GM23338 (cell line): ENCODE measurements around the gene FOXP1. TPM values are rescaled to one million over a fixed set of nuclear protein-coding genes. Genes with fewer than 3 reads are reported as not detected.

ENCODE experiments used
- ATAC-seq: fragments of 200-7000 bp; cut with Tn5 transposase; 3 replicates; pipeline ENCODE4 v1.9.1; 2020
- DNase-seq: peaks from one replicate; pipeline ENCODE4 v3.0.0-alpha.2; 2015; ENCODE audit warnings: low spot score
- H2AFZ ChIP-seq: fragments of 200-600 bp; sonication (generic); 2 replicates; pipeline ENCODE4 v1.8.0; 2016; ENCODE audit warnings: antibody characterized with exemption, mild to moderate bottlenecking, moderate library complexity
- H3F3A ChIP-seq: fragments of 200-600 bp; sonication (generic); replicated peaks from 2 replicates; pipeline ENCODE4 v1.8.0; 2017; ENCODE audit warnings: antibody characterized with exemption, mixed run types, low read depth
- H3K27ac ChIP-seq: fragments of 200-600 bp; sonication (generic); 2 replicates; pipeline ENCODE4 v1.6.1; 2016; ENCODE audit warnings: low read depth
- H3K27me3 ChIP-seq: fragments of 200-600 bp; sonication (generic); 2 replicates; pipeline ENCODE4 v1.8.0; 2016; ENCODE audit warnings: mild to moderate bottlenecking, mixed run types, moderate library complexity; ENCODE audit not compliant: insufficient read depth
- H3K36me3 ChIP-seq: fragments of 200-600 bp; sonication (generic); 2 replicates; pipeline ENCODE4 v1.8.0; 2016; ENCODE audit warnings: mild to moderate bottlenecking; ENCODE audit not compliant: insufficient read depth
- H3K4me1 ChIP-seq: fragments of 200-600 bp; sonication (generic); 2 replicates; pipeline ENCODE4 v1.8.0; 2016; ENCODE audit warnings: mild to moderate bottlenecking, moderate library complexity; ENCODE audit not compliant: insufficient read depth
- H3K4me2 ChIP-seq: fragments of 200-600 bp; sonication (generic); 2 replicates; pipeline ENCODE4 v1.7.1; 2017; ENCODE audit warnings: mixed run types
- H3K4me3 ChIP-seq: fragments of 200-600 bp; sonication (generic); 2 replicates; pipeline ENCODE4 v1.6.1; 2016; ENCODE audit warnings: mixed run types
- H3K79me2 ChIP-seq: fragments of 200-600 bp; sonication (generic); replicated peaks from 2 replicates; pipeline ENCODE4 v1.8.0; 2017; ENCODE audit warnings: mild to moderate bottlenecking; ENCODE audit not compliant: insufficient read depth
- H3K9me2 ChIP-seq: fragments of 200-600 bp; sonication (generic); 2 replicates; pipeline ENCODE4 v1.8.0; 2017; ENCODE audit not compliant: insufficient read depth
- H4K20me1 ChIP-seq: fragments of 200-600 bp; sonication (generic); replicated peaks from 2 replicates; pipeline ENCODE4 v1.8.0; 2017; ENCODE audit warnings: mild to moderate bottlenecking; ENCODE audit not compliant: insufficient read depth
- H3K27ac Mint-ChIP-seq: 2 replicates; pipeline ENCODE4 v1.8.0; 2020; ENCODE audit warnings: inconsistent platforms, mild to moderate bottlenecking, moderate library complexity, mixed read lengths
- H3K27me3 Mint-ChIP-seq: 3 replicates; pipeline ENCODE4 v1.8.0; 2022; ENCODE audit warnings: low read depth, mild to moderate bottlenecking, moderate library complexity, mixed read lengths, inconsistent platforms; ENCODE audit not compliant: insufficient read depth, poor library complexity
- H3K36me3 Mint-ChIP-seq: 3 replicates; pipeline ENCODE4 v1.8.0; 2021; ENCODE audit warnings: low read depth, mild to moderate bottlenecking, inconsistent platforms, moderate library complexity, mixed read lengths
- H3K4me1 Mint-ChIP-seq: 3 replicates; pipeline ENCODE4 v1.8.0; 2020; ENCODE audit warnings: mild to moderate bottlenecking, inconsistent platforms, mixed read lengths
- H3K4me3 Mint-ChIP-seq: 3 replicates; pipeline ENCODE4 v1.8.0; 2021; ENCODE audit warnings: moderate library complexity, mild to moderate bottlenecking, inconsistent platforms, mixed read lengths
- H3K9me3 Mint-ChIP-seq: 3 replicates; pipeline ENCODE4 v1.8.0; 2020; ENCODE audit warnings: moderate library complexity, mild to moderate bottlenecking, inconsistent platforms, mixed read lengths
- EZH2 ChIP-seq: fragments of 200-600 bp; sonication (generic); IDR thresholded peaks from one replicate; pipeline ENCODE4 v1.8.0; 2017; ENCODE audit warnings: antibody characterized with exemption, mild to moderate bottlenecking, low read depth; ENCODE audit not compliant: unreplicated experiment
- EZH2phosphoT487 ChIP-seq: fragments of 200-600 bp; sonication (generic); IDR thresholded peaks from one replicate; pipeline ENCODE4 v1.8.1; 2018; ENCODE audit warnings: antibody characterized with exemption; ENCODE audit not compliant: unreplicated experiment
- JUNB ChIP-seq: IDR thresholded peaks from one replicate; pipeline ENCODE4 v1.6.1; 2016; ENCODE audit warnings: antibody characterized with exemption; ENCODE audit not compliant: unreplicated experiment
- STAT1 ChIP-seq: IDR thresholded peaks from one replicate; pipeline ENCODE4 v1.6.1; 2016; ENCODE audit warnings: antibody characterized with exemption; ENCODE audit not compliant: unreplicated experiment
- polyA plus RNA-seq: library from polyadenylated mRNA; unstranded; fragments of >200 nt; fragmentation: Nextera tagmentation; extraction: Ambion mirVana; gene quantifications from 2 replicates; pipeline ENCODE4 v1.2.1, GENCODE V29; 2016
- total RNA-seq: library from RNA; depleted of rRNA; stranded (reverse); fragments of >200 nt; shearing (Covaris generic); gene quantifications from 2 replicates; pipeline ENCODE4 v1.2.3, GENCODE V29; 2014
- TF ChIP-seq, protein P1 (sequence below): IDR thresholded peaks from one replicate; pipeline ENCODE4 v1.6.1; 2018; ENCODE audit warnings: antibody characterized with exemption; ENCODE audit not compliant: unreplicated experiment
- TF ChIP-seq, protein P2 (sequence below): IDR thresholded peaks from 2 replicates; pipeline ENCODE4 v1.6.1; 2016; ENCODE audit warnings: antibody characterized with exemption

The FOXP1 gene
- total and polyA plus RNA-seq, 2 experiments from 2014 or later: 32.9 to 35.5 TPM

DNA sequence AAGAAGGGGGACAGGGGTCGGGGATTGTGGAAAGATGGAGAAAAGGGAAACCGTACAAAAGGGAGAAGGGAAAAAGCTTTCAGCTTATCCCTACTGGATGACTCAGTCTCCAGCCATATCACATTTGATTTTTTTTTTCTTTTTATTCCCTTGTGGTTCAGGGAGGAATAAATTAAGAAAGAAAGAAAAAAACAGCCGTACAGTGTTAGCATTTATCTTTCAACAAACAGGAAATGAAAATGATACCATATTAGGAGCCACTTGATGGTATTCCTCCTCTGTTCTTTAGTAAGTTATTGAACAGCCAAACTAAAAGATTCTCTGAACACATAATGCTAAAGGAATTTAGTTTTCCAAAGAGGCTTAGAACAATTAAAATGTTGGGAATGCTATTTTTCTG lies 594.4 kb downstream of the FOXP1 start:
- Histone ChIP-seq H2AFZ (no peak overlapping the region), H3K4me1 (no peaks in the 10 kb centered on the region), H3K79me2 (no peaks in the 10 kb centered on the region), H3K4me3 (no peak overlapping the region), H3K27ac (no peak overlapping the region), H3F3A (no peaks in the 10 kb centered on the region), H3K4me2 (no peak overlapping the region), H3K27me3 (no peaks in the 10 kb centered on the region), H3K9me2 (no peaks in the 10 kb centered on the region), H3K36me3 (no peaks in the 10 kb centered on the region), H4K20me1 (no peaks in the 10 kb centered on the region)
- DNase-seq (no peak), ATAC-seq (no peak)
- peaks cover 3% of the 10 kb centered on the region for H3K27me3 Mint-ChIP-seq
- no peak overlapping the region for H3K27ac Mint-ChIP-seq
- peaks cover 7% of the 10 kb centered on the region; the same call in 2 of the 3 replicates for H3K36me3 Mint-ChIP-seq
- H3K4me3 Mint-ChIP-seq: no peak overlapping the region
- TF ChIP-seq EZH2phosphoT487 (no peak), STAT1 (no peak)
- TF ChIP-seq, protein P1, sequence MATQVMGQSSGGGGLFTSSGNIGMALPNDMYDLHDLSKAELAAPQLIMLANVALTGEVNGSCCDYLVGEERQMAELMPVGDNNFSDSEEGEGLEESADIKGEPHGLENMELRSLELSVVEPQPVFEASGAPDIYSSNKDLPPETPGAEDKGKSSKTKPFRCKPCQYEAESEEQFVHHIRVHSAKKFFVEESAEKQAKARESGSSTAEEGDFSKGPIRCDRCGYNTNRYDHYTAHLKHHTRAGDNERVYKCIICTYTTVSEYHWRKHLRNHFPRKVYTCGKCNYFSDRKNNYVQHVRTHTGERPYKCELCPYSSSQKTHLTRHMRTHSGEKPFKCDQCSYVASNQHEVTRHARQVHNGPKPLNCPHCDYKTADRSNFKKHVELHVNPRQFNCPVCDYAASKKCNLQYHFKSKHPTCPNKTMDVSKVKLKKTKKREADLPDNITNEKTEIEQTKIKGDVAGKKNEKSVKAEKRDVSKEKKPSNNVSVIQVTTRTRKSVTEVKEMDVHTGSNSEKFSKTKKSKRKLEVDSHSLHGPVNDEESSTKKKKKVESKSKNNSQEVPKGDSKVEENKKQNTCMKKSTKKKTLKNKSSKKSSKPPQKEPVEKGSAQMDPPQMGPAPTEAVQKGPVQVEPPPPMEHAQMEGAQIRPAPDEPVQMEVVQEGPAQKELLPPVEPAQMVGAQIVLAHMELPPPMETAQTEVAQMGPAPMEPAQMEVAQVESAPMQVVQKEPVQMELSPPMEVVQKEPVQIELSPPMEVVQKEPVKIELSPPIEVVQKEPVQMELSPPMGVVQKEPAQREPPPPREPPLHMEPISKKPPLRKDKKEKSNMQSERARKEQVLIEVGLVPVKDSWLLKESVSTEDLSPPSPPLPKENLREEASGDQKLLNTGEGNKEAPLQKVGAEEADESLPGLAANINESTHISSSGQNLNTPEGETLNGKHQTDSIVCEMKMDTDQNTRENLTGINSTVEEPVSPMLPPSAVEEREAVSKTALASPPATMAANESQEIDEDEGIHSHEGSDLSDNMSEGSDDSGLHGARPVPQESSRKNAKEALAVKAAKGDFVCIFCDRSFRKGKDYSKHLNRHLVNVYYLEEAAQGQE: no peak
- H3K9me3 Mint-ChIP-seq: no peaks in the 10 kb centered on the region
- peaks cover 8% of the 10 kb centered on the region for H3K4me1 Mint-ChIP-seq

DNA sequence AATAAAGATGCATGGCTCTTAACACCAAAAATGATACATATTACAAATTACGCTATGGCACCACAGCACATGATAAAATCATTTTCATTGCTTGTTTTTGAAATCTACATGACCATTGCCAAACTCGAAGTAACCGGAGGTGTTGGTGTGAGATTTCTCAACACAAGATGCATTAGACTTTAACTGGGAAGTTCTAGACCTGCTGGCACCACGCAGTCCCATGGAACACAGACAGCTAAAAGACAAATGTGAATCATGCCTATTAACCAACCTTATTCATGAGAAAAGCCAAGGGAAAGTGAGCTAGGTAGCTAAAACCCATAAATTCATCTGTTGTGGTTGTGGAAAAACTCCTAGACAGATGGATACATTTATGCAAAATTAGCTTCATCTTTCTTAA lies 595.4 kb downstream of the FOXP1 start:
- no peaks in the 10 kb centered on the region for H3K36me3 ChIP-seq
- Mint-ChIP-seq H3K9me3 (no peaks in the 10 kb centered on the region), H3K36me3 (peaks cover 7% of the 10 kb centered on the region; the same call in 2 of the 3 replicates), H3K27ac (no peak overlapping the region), H3K27me3 (no peaks in the 10 kb centered on the region), H3K4me3 (no peak overlapping the region), H3K4me1 (peaks cover 15% of the 10 kb centered on the region)
- H3K4me1 ChIP-seq: peaks cover 8% of the 10 kb centered on the region; the same call in 1 of the 2 replicates
- ATAC-seq: no peak
- no peaks in the 10 kb centered on the region for H4K20me1 ChIP-seq
- no peaks in the 10 kb centered on the region for H3K79me2 ChIP-seq
- H3K4me3 ChIP-seq: no peak overlapping the region
- no peak overlapping the region for H2AFZ ChIP-seq
- no peaks in the 10 kb centered on the region for H3K27me3 ChIP-seq
- H3K9me2 ChIP-seq: no peaks in the 10 kb centered on the region
- TF ChIP-seq EZH2 (no peak), EZH2phosphoT487 (no peak), JUNB (no peak)
- TF ChIP-seq, protein P2, sequence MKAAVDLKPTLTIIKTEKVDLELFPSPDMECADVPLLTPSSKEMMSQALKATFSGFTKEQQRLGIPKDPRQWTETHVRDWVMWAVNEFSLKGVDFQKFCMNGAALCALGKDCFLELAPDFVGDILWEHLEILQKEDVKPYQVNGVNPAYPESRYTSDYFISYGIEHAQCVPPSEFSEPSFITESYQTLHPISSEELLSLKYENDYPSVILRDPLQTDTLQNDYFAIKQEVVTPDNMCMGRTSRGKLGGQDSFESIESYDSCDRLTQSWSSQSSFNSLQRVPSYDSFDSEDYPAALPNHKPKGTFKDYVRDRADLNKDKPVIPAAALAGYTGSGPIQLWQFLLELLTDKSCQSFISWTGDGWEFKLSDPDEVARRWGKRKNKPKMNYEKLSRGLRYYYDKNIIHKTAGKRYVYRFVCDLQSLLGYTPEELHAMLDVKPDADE: no peak
- no peak overlapping the region for H3K4me2 ChIP-seq
- DNase-seq: no peak
- H3K27ac ChIP-seq: no peak overlapping the region
- H3F3A ChIP-seq: no peaks in the 10 kb centered on the region
